HepG2 (cell line): ENCODE measurements around the gene SPTBN4. TPM values are rescaled to one million over a fixed set of nuclear protein-coding genes. Genes with fewer than 3 reads are reported as not detected.
A peak's percentile ranks its signal among the peaks of the same experiment; 100 is the strongest.

ENCODE experiments used
- ATAC-seq: fragments of 200-7000 bp; cut with Tn5 transposase; 3 replicates; pipeline ENCODE4 v1.9.1; 2020; ENCODE audit warnings: mild to moderate bottlenecking, moderate library complexity
- BruUV-seq: library from RNA; stranded (reverse); fragments of 400-500 nt; replicated peaks from 2 replicates; lab custom pipeline; 2021; lab: Mats Ljungman, UMichigan
- CTCF ChIA-PET: fragments of 300-600 bp; formaldehyde crosslinking; extraction: SDS; loops from one replicate; lab custom pipeline; 2021; ENCODE audit warnings: low total read pairs, inconsistent platforms, low intra/inter-chr PET ratio; lab: Yijun Ruan, JAX
- POLR2A ChIA-PET: fragments of 350-600 bp; sonication (Branson Sonifier 250); formaldehyde crosslinking; loops from one replicate; lab custom pipeline; 2020; ENCODE audit warnings: antibody characterized with exemption, inconsistent platforms; lab: Yijun Ruan, JAX
- DNase-seq: peaks from one replicate; pipeline ENCODE4 v3.0.0-alpha.2; 2015; ENCODE audit warnings: low spot score
- FAIRE-seq: peaks from 3 replicates; lab custom pipeline; 2011; peaks lifted over from hg19 to GRCh38; lab: Jason Lieb, UNC
- H2AFZ ChIP-seq: one replicate; pipeline ENCODE4 v1.6.1; 2011; ENCODE audit warnings: low read length, inconsistent platforms
- H3K27ac ChIP-seq: fragments of 300-600 bp; 3 replicates; pipeline ENCODE4 v1.8.0; 2011; ENCODE audit warnings: mixed run types, mild to moderate bottlenecking, mixed read lengths, low read length, inconsistent platforms; ENCODE audit not compliant: insufficient read depth; ENCODE audit errors: extremely low read length
- H3K27me3 ChIP-seq, 2 experiments: fragments of 200-600 bp in 1 of 2; 2 replicates in 1 of 2; 3 replicates in 1 of 2; pipeline versions ENCODE4 v1.6.0 to v1.8.0; 2011; ENCODE audit warnings: low read length in 2 of 2, mild to moderate bottlenecking in 2 of 2, moderate library complexity in 2 of 2, inconsistent platforms in 1 of 2; ENCODE audit not compliant: insufficient read depth in 2 of 2, control insufficient read depth in 1 of 2
- H3K36me3 ChIP-seq, 2 experiments: fragments of 200-600 bp in 1 of 2; replicated peaks in 1 of 2; 2 replicates in 1 of 2; 3 replicates in 1 of 2; pipeline versions ENCODE4 v1.5.1 to v1.8.0; 2011; ENCODE audit warnings: low read length in 2 of 2, inconsistent platforms in 1 of 2; ENCODE audit not compliant: insufficient read depth in 2 of 2, control insufficient read depth in 1 of 2
- H3K4me1 ChIP-seq: 2 replicates; pipeline ENCODE4 v1.5.1; 2012; ENCODE audit warnings: low read length, inconsistent platforms; ENCODE audit not compliant: insufficient read depth
- H3K4me2 ChIP-seq: 2 replicates; pipeline ENCODE4 v1.6.0; 2011; ENCODE audit warnings: low read depth, low read length, inconsistent platforms
- H3K4me3 ChIP-seq, 3 experiments: fragments of 200-600 bp in 1 of 3; sonication (generic), shearing (Covaris generic) in 1 of 3; replicated peaks in 1 of 3; 2 replicates each; pipeline ENCODE4 v1.5.1; 2011 to 2016; ENCODE audit warnings: low read length in 3 of 3, inconsistent platforms in 2 of 3, low read depth in 2 of 3, mild to moderate bottlenecking in 2 of 3, control low read depth in 1 of 3, mixed read lengths in 1 of 3; ENCODE audit not compliant: insufficient read depth in 1 of 3
- H3K79me2 ChIP-seq: one replicate; pipeline ENCODE4 v1.6.1; 2011; ENCODE audit warnings: low read length, inconsistent platforms; ENCODE audit not compliant: insufficient read depth
- H3K9ac ChIP-seq: 2 replicates; pipeline ENCODE4 v1.6.0; 2011; ENCODE audit warnings: mild to moderate bottlenecking, low read depth, low read length, inconsistent platforms; ENCODE audit not compliant: insufficient read depth
- H3K9me3 ChIP-seq: 2 replicates; pipeline ENCODE4 v1.5.1; 2012; ENCODE audit warnings: mild to moderate bottlenecking, low read length
- H4K20me1 ChIP-seq: 2 replicates; pipeline ENCODE4 v1.6.0; 2011; ENCODE audit warnings: inconsistent platforms, mild to moderate bottlenecking, low read length, moderate library complexity; ENCODE audit not compliant: insufficient read depth
- CSRNP1 ChIP-seq: sonication (generic); formaldehyde crosslinking; IDR thresholded peaks from 2 replicates; pipeline ENCODE4 v1.8.1; 2023; ENCODE audit warnings: mild to moderate bottlenecking, missing genetic modification reagents
- HNF4G ChIP-seq, 2 experiments: sonication (generic) in 1 of 2; formaldehyde crosslinking in 1 of 2; IDR thresholded peaks; 2 replicates each; pipeline versions ENCODE4 v1.4.0 to v1.6.1; 2011 to 2020; ENCODE audit warnings: borderline replicate concordance in 2 of 2, low read depth in 2 of 2, mild to moderate bottlenecking in 2 of 2, low read length in 1 of 2, missing genetic modification reagents in 1 of 2, moderate library complexity in 1 of 2
- LCORL ChIP-seq, 2 experiments: fragments of 450-650 bp in 1 of 2; sonication (generic) in 1 of 2; formaldehyde crosslinking in 1 of 2; IDR thresholded peaks; 2 replicates each; pipeline versions ENCODE4 v1.5.0 to v1.6.1; 2017 to 2020; ENCODE audit warnings: antibody characterized with exemption in 1 of 2, missing genetic modification reagents in 1 of 2
- MIER2 ChIP-seq: IDR thresholded peaks from 2 replicates; pipeline ENCODE4 v1.6.1; 2016; ENCODE audit warnings: missing biosample characterization, missing genetic modification reagents
- MXI1 ChIP-seq: IDR thresholded peaks from 3 replicates; pipeline ENCODE4 v1.6.1; 2012; ENCODE audit warnings: low read depth, low read length, inconsistent platforms, borderline replicate concordance
- PAF1 ChIP-seq: IDR thresholded peaks from 2 replicates; pipeline ENCODE4 v1.6.1; 2016; ENCODE audit warnings: missing genetic modification reagents, missing compliant biosample characterization
- TBX3 ChIP-seq: fragments of 450-650 bp; IDR thresholded peaks from 2 replicates; pipeline ENCODE4 v1.6.1; 2017; ENCODE audit warnings: antibody characterized with exemption, mild to moderate bottlenecking, inconsistent platforms, borderline replicate concordance
- TCF7L2 ChIP-seq: IDR thresholded peaks from 2 replicates; pipeline ENCODE4 v1.6.1; 2011; ENCODE audit warnings: mild to moderate bottlenecking, low read depth, low read length, moderate library complexity
- TP53 ChIP-seq: sonication (generic); formaldehyde crosslinking; conservative IDR thresholded peaks from 2 replicates; pipeline ENCODE4 v1.4.0; 2020; ENCODE audit warnings: missing genetic modification reagents
- ZNF451 ChIP-seq: sonication (generic); formaldehyde crosslinking; IDR thresholded peaks from 2 replicates; pipeline ENCODE4 v1.5.0; 2020; ENCODE audit warnings: mild to moderate bottlenecking, missing genetic modification reagents
- ZNF761 ChIP-seq: sonication (generic); formaldehyde crosslinking; conservative IDR thresholded peaks from 2 replicates; pipeline ENCODE4 v1.4.0; 2020; ENCODE audit warnings: mild to moderate bottlenecking, missing genetic modification reagents
- ZNF816 ChIP-seq: sonication (generic); formaldehyde crosslinking; IDR thresholded peaks from 2 replicates; pipeline ENCODE4 v1.8.0; 2022; ENCODE audit warnings: missing genetic modification reagents, mild to moderate bottlenecking, borderline replicate concordance
- ZSCAN9 ChIP-seq: IDR thresholded peaks from 2 replicates; pipeline ENCODE4 v1.6.1; 2016; ENCODE audit warnings: borderline replicate concordance
- WGBS: methylation state at CpG from one replicate; pipeline ENCODE4 v1.1.6; 2017; ENCODE audit warnings: low lambda C conversion rate; 5-methylcytosine and 5-hydroxymethylcytosine counted together
- in situ Hi-C: cut with HindIII; loops from 2 replicates; pipeline ENCODE4 v1.10.0; 2017; ENCODE audit warnings: low pct_unique_long_range_greater_than_20kb; ENCODE audit not compliant: extremely low pct_ligation_motif_present
- intact Hi-C: fragments of 100-400 bp; cut with micrococcal nuclease; formaldehyde crosslinking; loops from one replicate; pipeline ENCODE4 v1.10.0; 2022; ENCODE audit not compliant: unreplicated experiment
- polyA plus RNA-seq, 8 experiments: library from polyadenylated mRNA; depleted of rRNA in 3 of 8; stranded (reverse) in 7 of 8; unstranded in 1 of 8; fragments of >200 nt; fragmentation: Illumina TruSeq in 4 of 8; extraction: Trizol in 4 of 8; gene quantifications; 2 replicates each; pipeline versions ENCODE4 v1.2.1 to v1.2.3, GENCODE V29; 2011 to 2016; ENCODE audit warnings: low read depth in 4 of 8, missing spikeins in 1 of 8, mixed read lengths in 1 of 8; ENCODE audit not compliant: insufficient read depth in 1 of 8
- total RNA-seq, 5 experiments: library from RNA; depleted of rRNA; stranded (reverse); fragments of >200 nt; fragmentation: Illumina TruSeq; extraction: Trizol; gene quantifications; 2 replicates each; pipeline ENCODE4 v1.2.3, GENCODE V29; 2016; ENCODE audit warnings: low read depth in 1 of 5

Gene SPTBN4
- total and polyA plus RNA-seq, 2 of the 13 experiments (the other 11 are each of a cell fraction or from before 2014, with no cell fraction given) = 0.11 TPM

DNA sequence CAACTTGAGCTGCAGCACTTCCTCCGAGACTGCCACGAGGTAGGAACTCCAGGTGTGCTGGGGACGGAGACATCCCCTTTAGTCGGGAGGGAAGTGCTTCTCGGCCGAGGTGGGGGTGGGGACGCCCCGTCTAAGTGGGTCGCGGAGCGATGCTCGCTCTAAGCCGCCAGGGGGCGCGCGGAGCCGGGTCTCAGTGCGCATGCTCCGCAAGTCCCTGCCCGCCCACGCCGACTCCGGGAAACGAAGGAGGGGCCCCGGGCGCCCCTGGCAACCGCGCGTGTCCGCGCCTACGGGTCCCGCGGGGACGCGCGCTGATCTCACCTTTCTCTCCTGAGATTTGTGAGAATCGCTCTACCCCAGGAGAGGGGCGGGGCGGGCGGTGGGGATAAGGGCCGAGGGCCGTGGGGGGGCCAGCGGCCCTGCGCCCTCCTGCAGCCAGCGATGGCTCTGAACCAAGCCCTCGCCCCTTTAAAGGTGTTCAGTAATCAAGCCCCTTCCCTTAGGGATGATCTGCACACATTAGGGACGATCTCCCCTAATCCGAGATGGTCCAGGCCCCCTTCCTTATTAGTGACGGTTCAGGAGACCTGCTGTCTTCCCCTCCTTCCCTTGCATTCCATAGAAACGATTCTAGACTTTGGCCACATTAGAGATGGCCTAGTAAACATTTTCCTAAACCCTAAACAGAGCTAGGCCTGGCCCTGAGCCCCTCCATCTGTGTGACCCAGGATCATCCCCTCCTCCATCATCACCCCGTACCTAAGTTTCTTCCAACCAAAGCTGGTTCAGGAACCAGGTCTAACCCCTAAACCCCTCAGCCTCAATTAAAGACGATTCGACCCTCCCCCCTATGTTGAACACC, 62.5 kb downstream of the SPTBN4 start (continued):
- TF ChIP-seq CSRNP1 (CRISPR knock-in tag) (no peak), HNF4G (IDR thresholded peaks at IDR 0.05; ENCODE audit: borderline replicate concordance, low read depth, low read length) (no peak), HNF4G (CRISPR knock-in tag; IDR thresholded peaks at IDR 0.05; ENCODE audit: borderline replicate concordance, low read depth) (no peak), MXI1 (peak; percentile 94; the same call in 2 of the 3 replicates), MIER2 (no peak)

DNA sequence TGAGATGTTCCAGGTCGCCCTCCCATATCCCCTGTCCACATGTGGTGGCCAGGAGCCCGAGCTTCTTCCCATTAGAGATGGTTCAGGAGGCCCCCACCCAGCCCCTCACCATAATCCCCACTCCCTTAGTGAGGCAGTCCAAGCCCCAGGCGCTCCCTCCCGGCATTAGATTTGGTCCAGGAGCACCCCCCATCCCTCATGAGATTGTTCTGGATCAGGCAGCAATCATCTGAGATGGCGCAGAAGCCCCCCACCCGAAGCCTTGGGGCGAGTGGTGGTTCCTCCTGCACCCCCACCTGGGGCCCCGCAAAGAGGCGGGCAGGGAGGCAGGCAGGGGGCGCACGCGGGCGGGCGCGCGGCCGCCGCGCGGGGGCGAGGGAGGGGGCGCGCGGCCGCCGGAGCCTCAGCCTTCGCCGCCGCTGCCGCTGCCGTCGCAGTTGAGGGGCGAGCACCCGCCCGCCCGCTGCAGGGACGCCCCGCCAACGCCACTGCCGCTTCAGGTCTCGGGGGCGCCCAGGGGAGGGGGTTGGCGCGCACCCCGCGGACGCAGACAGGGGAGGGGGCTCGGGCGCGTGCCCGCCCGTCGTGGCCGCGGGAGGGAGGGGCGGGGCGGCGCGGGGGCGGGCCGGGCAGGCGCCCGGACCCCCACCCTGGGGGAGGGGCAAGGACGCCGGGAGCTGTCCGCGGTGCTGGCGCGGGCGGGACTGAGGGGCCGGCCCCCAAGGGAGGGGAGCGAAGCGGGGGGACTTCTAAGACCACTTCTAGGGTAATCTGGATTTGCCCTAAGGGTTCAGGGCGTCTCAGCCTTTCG, 63.5 kb downstream of the SPTBN4 start:
- Histone ChIP-seq H3K79me2 (no peaks in the 10 kb centered on the region), H3K9me3 (no peaks in the 10 kb centered on the region), H2AFZ (no peak overlapping the region), H3K9ac (no peak overlapping the region), H3K36me3 (no peaks in the 10 kb centered on the region), H3K4me2 (peak overlapping the region; percentile 85), H3K27ac (no peak overlapping the region), H3K4me3 (peak overlapping the region; percentile 44 to 65 (median 51); a peak in 4 of 6 replicates), H3K4me1 (peaks cover 27% of the 10 kb centered on the region), H4K20me1 (no peaks in the 10 kb centered on the region), H3K27me3 (no peaks in the 10 kb centered on the region; a peak in 1 of 5 replicates)
- DNase-seq (no peak), ATAC-seq (no peak), FAIRE-seq (no peak)
- intact Hi-C loops (no loop called here), in situ Hi-C loops (loop anchor here (5.0 kb wide), 1 partner anchor 72 kb away; the partner anchor contains the start of gene LTBP4)
- CTCF ChIA-PET = interaction anchor here (2.6 kb wide), 1 partner anchor 104 kb away, joined by 9 read pairs; no protein-coding TSS in a partner anchor
- POLR2A ChIA-PET = interaction anchor here (1.1 kb wide), 1 partner anchor 187 kb away, joined by 3 read pairs; the partner anchor contains the start of genes COQ8B and ITPKC
- 24% methylated on average over 4 of the region's 75 CpGs for WGBS
- no TSS peak for BruUV-seq
- TF ChIP-seq TBX3 (no peak), TP53 (CRISPR knock-in tag) (no peak), ZNF451 (CRISPR knock-in tag) (no peak), ZNF761 (CRISPR knock-in tag) (no peak), TCF7L2 (no peak), ZNF816 (CRISPR knock-in tag) (peak; percentile 27; the same call in 1 of the 2 replicates), PAF1 (CRISPR knock-in tag) (no peak), LCORL (IDR thresholded peaks at IDR 0.05) (no peak), LCORL (CRISPR knock-in tag; IDR thresholded peaks at IDR 0.05) (no peak), MIER2 (peak; percentile 87), ZSCAN9 (CRISPR knock-in tag) (no peak)
